Activated CD4-positive, alpha-beta T cell treated with anti-CD3 and anti-CD28 coated beads for 36 hours (primary cell): ENCODE results near the gene RTF2. TPM values are rescaled to one million over a fixed set of nuclear protein-coding genes. Genes with fewer than 3 reads are reported as not detected.

ENCODE experiments used
- ATAC-seq: fragments of 200-7000 bp; cut with Tn5 transposase; one replicate; pipeline ENCODE4 v1.10.0; 2021; ENCODE audit warnings: mild to moderate bottlenecking, moderate library complexity
- CTCF ChIA-PET: fragments of 350-600 bp; sonication (Branson Sonifier 250); formaldehyde crosslinking; loops from one replicate; lab custom pipeline; 2021; ENCODE audit warnings: antibody characterized with exemption; lab: Charles Lee
- POLR2A ChIA-PET: fragments of 350-600 bp; sonication (Branson Sonifier 250); formaldehyde crosslinking; loops from one replicate; lab custom pipeline; 2021; ENCODE audit warnings: antibody characterized with exemption, inconsistent platforms; lab: Charles Lee
- DNase-seq: peaks from one replicate; pipeline ENCODE4 v3.0.0-alpha.2; 2020
- H3K27ac Mint-ChIP-seq: one replicate; pipeline ENCODE4 v1.8.0; 2021; ENCODE audit warnings: mixed read lengths
- H3K27me3 Mint-ChIP-seq: one replicate; pipeline ENCODE4 v1.8.0; 2021; ENCODE audit warnings: mixed read lengths
- H3K36me3 Mint-ChIP-seq: one replicate; pipeline ENCODE4 v1.8.0; 2021; ENCODE audit warnings: low read depth, mixed read lengths
- H3K4me1 Mint-ChIP-seq: one replicate; pipeline ENCODE4 v1.8.0; 2021; ENCODE audit warnings: mixed read lengths
- H3K4me3 Mint-ChIP-seq: one replicate; pipeline ENCODE4 v1.8.0; 2021; ENCODE audit warnings: mild to moderate bottlenecking, moderate library complexity, mixed read lengths
- H3K9me3 Mint-ChIP-seq: one replicate; pipeline ENCODE4 v1.8.0; 2021; ENCODE audit warnings: low read depth, mixed read lengths
- intact Hi-C, 2 experiments: fragments of 100-400 bp; cut with DNase I in 1 of 2; cut with micrococcal nuclease in 1 of 2; formaldehyde crosslinking; loops; one replicate each; pipeline versions ENCODE4 v1.14.2 to v1.15.1; 2022 to 2024; cut with DNase I, micrococcal nuclease
- total RNA-seq, 2 experiments: library from RNA; stranded (reverse); gene quantifications; one replicate each; pipeline ENCODE4 v1.2.3, GENCODE V29; 2021

RTF2 gene
- 10 to 100 TPM; 68.5 to 80.8 TPM for total RNA-seq

DNA sequence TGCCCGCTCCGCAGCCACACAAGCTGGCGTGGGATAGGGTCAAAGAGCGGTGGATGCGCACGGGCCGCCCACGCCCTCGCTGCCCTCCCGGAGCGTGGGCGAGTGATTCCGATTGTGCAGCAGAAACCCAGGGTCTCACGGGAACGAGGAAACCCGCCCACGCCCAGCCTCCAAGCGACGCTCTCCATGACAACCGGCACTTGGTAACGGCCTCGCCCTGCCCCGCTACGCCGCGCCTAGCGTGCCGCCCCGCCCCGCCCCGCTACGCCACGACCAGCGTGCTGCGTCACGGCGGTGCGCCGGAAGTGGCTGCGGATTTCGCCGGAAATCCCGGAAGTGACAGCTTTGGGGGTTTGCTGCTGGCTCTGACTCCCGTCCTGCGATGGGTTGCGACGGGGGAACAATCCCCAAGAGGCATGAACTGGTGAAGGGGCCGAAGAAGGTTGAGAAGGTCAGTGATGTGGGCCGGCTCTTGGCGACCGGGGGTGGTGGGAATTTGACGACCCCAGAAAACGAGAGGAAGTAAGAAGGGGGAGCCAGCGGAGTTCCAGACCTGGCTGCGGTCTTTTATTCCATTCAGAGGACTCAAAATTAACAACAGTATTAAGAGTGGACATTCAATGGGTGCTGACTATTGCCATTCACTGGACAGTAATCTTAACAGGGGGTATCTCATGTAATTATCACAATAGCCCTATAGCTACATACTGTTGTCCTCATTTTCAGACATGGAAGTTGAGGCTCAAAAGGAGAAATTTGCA is at the start of gene RTF2:
Gene RTF2, plus strand, starts transcription at position 312 of the 761 bp plus-strand sequence. Its CDS starts 71 bp downstream, at position 383.
- H3K4me1 Mint-ChIP-seq, result peaks cover 30% of the 10 kb centered on the region
- H3K4me3 Mint-ChIP-seq, result peak within 1 kb of the TSS; percentile 100
- CTCF ChIA-PET, result interaction anchor here (0.6 to 1.0 kb wide), 2 partner anchors 50 to 66 kb away, joined by 4 read pairs; no protein-coding TSS in a partner anchor
- H3K27ac Mint-ChIP-seq, result peak within 1 kb of the TSS; percentile 100
- peak; percentile 97 for ATAC-seq
- no peaks in the 10 kb centered on the region for H3K9me3 Mint-ChIP-seq
- intact Hi-C loops, result loop anchor here (1.0 to 5.0 kb wide), 8 partner anchors 13 to 924 kb away; partner anchors contain the start of genes AURKA (in 2 of the 2), CSTF1 (in 2 of the 2), CASS4 (in 1 of the 2) and FAM210B (in 1 of the 2)
- H3K36me3 Mint-ChIP-seq, result peaks cover 19% of the 10 kb centered on the region
- no peaks in the 10 kb centered on the region for H3K27me3 Mint-ChIP-seq
- peak; percentile 98 for DNase-seq
- POLR2A ChIA-PET, result interaction anchor here (0.6 to 1.5 kb wide), 4 partner anchors 44 to 110 kb away, joined by 3 read pairs; partner anchors contain the start of genes CASS4 and FAM210B

- intact Hi-C loops, result loop anchor here in 1 of 2 experiments (2.0 kb wide), 1 partner anchor 21 kb away; no protein-coding TSS in a partner anchor
- Mint-ChIP-seq H3K27ac (peak overlapping the region; percentile 49), H3K4me1 (peaks cover 80% of the 10 kb centered on the region)
Observed at GRCh38 chr20:56420028-56420427, 48.4 kb upstream of the RTF2 start.

GRCh38 chr20:56420940-56421688 is 47.3 kb upstream of the RTF2 start:
- H3K4me3 Mint-ChIP-seq, result no peak overlapping the region

More at GRCh38 chr20:56420028-56420427, 48.4 kb upstream of the RTF2 start:
- Mint-ChIP-seq H3K4me3 (no peak overlapping the region), H3K27me3 (no peaks in the 10 kb centered on the region), H3K36me3 (peaks cover 12% of the 10 kb centered on the region), H3K9me3 (no peaks in the 10 kb centered on the region)
- ATAC-seq (no peak), DNase-seq (no peak)
- ChIA-PET CTCF (interaction anchor here (1.4 to 1.8 kb wide), 3 partner anchors 9 to 22 kb away, joined by 4 to 6 read pairs (median 5); no protein-coding TSS in a partner anchor), POLR2A (no interaction called here)

GRCh38 chr20:56422076-56422823 is 46.2 kb upstream of the RTF2 start:
- no peak for DNase-seq
- no peak for ATAC-seq
- peaks cover 65% of the 10 kb centered on the region for H3K4me1 Mint-ChIP-seq
- peak overlapping the region; percentile 42 for H3K4me3 Mint-ChIP-seq
- ChIA-PET POLR2A (no interaction called here), CTCF (interaction anchor here (0.7 to 2.5 kb wide), 6 partner anchors 10 to 42 kb away, joined by 3 to 14 read pairs (median 4); partner anchors contain the start of genes AURKA, CASS4 and CSTF1)
- no peaks in the 10 kb centered on the region for H3K9me3 Mint-ChIP-seq
- H3K27ac Mint-ChIP-seq, result peak overlapping the region; percentile 85
- intact Hi-C loops, result no loop called here
- H3K27me3 Mint-ChIP-seq, result no peaks in the 10 kb centered on the region
- H3K36me3 Mint-ChIP-seq, result peaks cover 11% of the 10 kb centered on the region

More at GRCh38 chr20:56420940-56421688, 47.3 kb upstream of the RTF2 start:
- no peaks in the 10 kb centered on the region for H3K9me3 Mint-ChIP-seq
- ChIA-PET CTCF (interaction anchor here (0.7 to 2.5 kb wide), 5 partner anchors 9 to 43 kb away, joined by 3 to 14 read pairs (median 3); partner anchors contain the start of gene CASS4), POLR2A (no interaction called here)
- intact Hi-C loops, result loop anchor here in 1 of 2 experiments (2.0 kb wide), 1 partner anchor 20 kb away; no protein-coding TSS in a partner anchor
- no peaks in the 10 kb centered on the region for H3K27me3 Mint-ChIP-seq
- H3K36me3 Mint-ChIP-seq, result peaks cover 11% of the 10 kb centered on the region
- ATAC-seq (no peak), DNase-seq (no peak)
- peak overlapping the region; percentile 63 for H3K27ac Mint-ChIP-seq
- H3K4me1 Mint-ChIP-seq, result peaks cover 75% of the 10 kb centered on the region

DNA sequence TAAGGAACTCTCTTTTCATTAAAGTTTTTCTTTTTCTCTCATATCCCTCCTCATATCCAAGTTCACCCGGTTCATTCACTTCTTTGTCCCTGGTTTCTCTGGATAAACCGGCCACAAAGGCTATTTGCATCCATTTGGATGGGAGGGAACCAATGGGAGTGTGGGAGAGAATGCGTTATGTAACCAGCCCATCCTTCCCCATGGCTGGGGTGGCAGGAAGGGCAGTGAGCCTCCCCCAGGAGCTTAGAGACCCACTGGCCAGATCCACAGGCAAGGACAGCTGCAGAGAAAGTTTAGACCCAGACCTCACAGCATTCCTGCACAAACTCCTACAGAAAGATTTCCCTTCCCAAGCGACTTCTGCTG is 45.6 kb upstream of the RTF2 start:
- intact Hi-C loops, result no loop called here
- H3K27ac Mint-ChIP-seq, result peak overlapping the region; percentile 85
- H3K4me1 Mint-ChIP-seq, result peaks cover 61% of the 10 kb centered on the region
- DNase-seq, result no peak
- no peak for ATAC-seq
- ChIA-PET CTCF (interaction anchor here (1.0 to 2.5 kb wide), 7 partner anchors 11 to 71 kb away, joined by 3 to 14 read pairs (median 3); partner anchors contain the start of gene CASS4), POLR2A (no interaction called here)
- H3K27me3 Mint-ChIP-seq, result no peaks in the 10 kb centered on the region
- H3K4me3 Mint-ChIP-seq, result peak overlapping the region; percentile 42
- no peaks in the 10 kb centered on the region for H3K9me3 Mint-ChIP-seq
- peaks cover 9% of the 10 kb centered on the region for H3K36me3 Mint-ChIP-seq

- CTCF ChIA-PET, result interaction anchor here (1.0 to 1.7 kb wide), 8 partner anchors 10 to 71 kb away, joined by 3 to 6 read pairs (median 4); no protein-coding TSS in a partner anchor
- ATAC-seq, result no peak
- H3K9me3 Mint-ChIP-seq, result no peaks in the 10 kb centered on the region
- peak overlapping the region; percentile 85 for H3K27ac Mint-ChIP-seq
- intact Hi-C loops, result no loop called here
- H3K36me3 Mint-ChIP-seq, result peaks cover 6% of the 10 kb centered on the region
- H3K27me3 Mint-ChIP-seq, result no peaks in the 10 kb centered on the region
- DNase-seq, result no peak
- H3K4me3 Mint-ChIP-seq, result no peak overlapping the region
- peaks cover 61% of the 10 kb centered on the region for H3K4me1 Mint-ChIP-seq
- POLR2A ChIA-PET, result no interaction called here
Observed at GRCh38 chr20:56423211-56423610, 45.2 kb upstream of the RTF2 start.

DNA sequence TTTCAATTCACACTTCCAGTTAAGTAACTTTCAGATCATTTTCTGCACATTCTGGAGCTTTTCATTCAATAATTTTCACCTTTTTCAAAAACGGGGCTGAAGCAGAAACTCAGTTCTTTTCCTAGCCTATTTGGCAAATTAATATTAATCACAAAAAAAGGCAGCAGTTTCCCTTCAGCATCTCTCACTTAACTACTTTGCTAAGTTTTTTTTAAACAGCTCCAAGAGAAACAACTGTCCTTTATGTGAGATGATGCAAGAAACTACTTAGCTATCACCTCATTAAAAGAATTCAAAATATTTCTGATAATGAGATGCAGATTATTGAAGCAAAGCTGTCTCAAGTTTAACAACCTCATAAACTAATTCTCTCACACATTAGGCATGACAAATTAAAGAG is 44.5 kb upstream of the RTF2 start:
- no peaks in the 10 kb centered on the region for H3K27me3 Mint-ChIP-seq
- DNase-seq, result no peak
- peaks cover 3% of the 10 kb centered on the region for H3K36me3 Mint-ChIP-seq
- no peak overlapping the region for H3K27ac Mint-ChIP-seq
- H3K4me1 Mint-ChIP-seq, result peaks cover 61% of the 10 kb centered on the region
- no peaks in the 10 kb centered on the region for H3K9me3 Mint-ChIP-seq
- ChIA-PET CTCF (interaction anchor here (1.1 to 1.6 kb wide), 8 partner anchors 9 to 70 kb away, joined by 3 to 6 read pairs (median 4); partner anchors contain the start of genes AURKA, CASS4 and CSTF1), POLR2A (no interaction called here)
- no peak overlapping the region for H3K4me3 Mint-ChIP-seq
- intact Hi-C loops, result no loop called here
- no peak for ATAC-seq

- DNase-seq (no peak), ATAC-seq (no peak)
- peak overlapping the region; percentile 49 for H3K27ac Mint-ChIP-seq
- H3K4me1 Mint-ChIP-seq, result peaks cover 65% of the 10 kb centered on the region
- H3K9me3 Mint-ChIP-seq, result no peaks in the 10 kb centered on the region
- H3K27me3 Mint-ChIP-seq, result no peaks in the 10 kb centered on the region
- ChIA-PET CTCF (interaction anchor here (1.3 to 1.6 kb wide), 4 partner anchors 8 to 33 kb away, joined by 4 to 6 read pairs (median 4); partner anchors contain the start of genes AURKA, CASS4 and CSTF1), POLR2A (interaction anchor here (0.6 kb wide), 1 partner anchor 43 kb away, joined by 3 read pairs; the partner anchor contains the start of gene RTF2)
- H3K36me3 Mint-ChIP-seq, result peaks cover 3% of the 10 kb centered on the region
- intact Hi-C loops, result no loop called here
- no peak overlapping the region for H3K4me3 Mint-ChIP-seq
Observed at GRCh38 chr20:56424931-56425330, 43.5 kb upstream of the RTF2 start.

DNA sequence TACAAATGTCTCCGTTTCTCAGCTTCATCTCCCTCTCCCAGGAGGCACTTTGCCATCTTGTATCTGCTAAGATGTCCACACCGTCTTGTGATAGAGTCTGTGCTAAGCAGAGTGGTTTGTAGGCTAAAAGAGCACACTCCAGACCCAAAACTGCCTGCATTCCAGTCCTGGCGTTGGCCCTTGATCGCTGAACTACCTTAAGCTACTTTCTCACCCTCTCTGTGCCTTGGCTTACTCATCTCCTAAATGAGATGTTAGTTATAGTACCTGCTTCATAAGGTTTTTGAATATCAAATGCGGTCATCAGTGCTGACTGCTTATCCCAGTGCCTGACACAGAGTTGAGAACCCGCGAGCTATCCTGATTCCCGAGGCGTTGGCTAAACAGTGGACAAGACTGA is 42.4 kb upstream of the RTF2 start:
- Mint-ChIP-seq H3K4me1 (peaks cover 65% of the 10 kb centered on the region), H3K36me3 (peaks cover 7% of the 10 kb centered on the region), H3K4me3 (no peak overlapping the region), H3K9me3 (no peaks in the 10 kb centered on the region), H3K27me3 (no peaks in the 10 kb centered on the region), H3K27ac (no peak overlapping the region)
- ATAC-seq (no peak), DNase-seq (no peak)
- POLR2A ChIA-PET, result interaction anchor here (1.6 kb wide), 1 partner anchor 13 kb away, joined by 3 read pairs; no protein-coding TSS in a partner anchor
- intact Hi-C loops, result no loop called here
- CTCF ChIA-PET, result interaction anchor here (0.5 to 1.7 kb wide), 3 partner anchors 8 to 957 kb away, joined by 3 to 4 read pairs (median 3); no protein-coding TSS in a partner anchor

GRCh38 chr20:56426926-56427325 is 41.5 kb upstream of the RTF2 start:
- Mint-ChIP-seq H3K36me3 (peaks cover 7% of the 10 kb centered on the region), H3K27me3 (no peaks in the 10 kb centered on the region), H3K4me1 (peaks cover 57% of the 10 kb centered on the region), H3K9me3 (no peaks in the 10 kb centered on the region), H3K4me3 (no peak overlapping the region), H3K27ac (no peak overlapping the region)
- ATAC-seq (no peak), DNase-seq (no peak)
- intact Hi-C loops, result no loop called here
- POLR2A ChIA-PET, result interaction anchor here (1.6 kb wide), 1 partner anchor 14 kb away, joined by 3 read pairs; no protein-coding TSS in a partner anchor
- CTCF ChIA-PET, result interaction anchor here (1.7 to 2.0 kb wide), 2 partner anchors 13 to 27 kb away, joined by 4 read pairs; no protein-coding TSS in a partner anchor
